ENCODE results near the gene HUWE1. TPM values are rescaled to one million over a fixed set of nuclear protein-coding genes. Genes with fewer than 3 reads are reported as not detected.
"Not testable (repeated sequence)": the region's sequence is repeated elsewhere in the genome, so short reads cannot be mapped to it uniquely, and the experiment has no call there.

HUWE1 gene
- total RNA-seq, 2 experiments from 2014 or later: 376 to 384 TPM

DNA sequence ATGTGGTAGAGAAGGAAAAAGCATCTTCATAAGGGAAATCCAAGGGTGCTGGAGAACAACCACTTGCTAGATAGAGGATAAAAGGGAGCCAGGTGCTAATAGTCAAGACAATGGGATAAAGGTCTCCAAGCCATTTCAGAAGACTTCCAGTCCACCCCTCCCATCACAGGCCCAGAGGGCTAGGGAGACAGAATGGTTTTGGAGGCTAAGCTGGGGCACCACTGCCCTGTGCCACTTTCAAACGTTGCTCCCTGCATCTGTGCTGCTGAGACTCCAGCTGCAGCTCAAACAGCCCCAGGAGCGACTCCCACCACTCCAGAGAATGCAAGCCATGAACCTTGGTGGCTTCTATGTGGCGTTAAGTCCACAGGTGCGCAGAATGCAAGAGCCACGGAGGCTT lies 38.4 kb upstream of the HUWE1 start:
- intact Hi-C loops (cut with micrococcal nuclease): no loop called here
- Mint-ChIP-seq H3K27ac (no peak overlapping the region), H3K36me3 (ENCODE audit: low read depth) (peaks cover 3% of the 10 kb centered on the region), H3K4me1 (ENCODE audit: low read depth) (peaks cover 24% of the 10 kb centered on the region), H3K9me3 (no peaks in the 10 kb centered on the region), H3K4me3 (no peak overlapping the region), H3K27me3 (no peaks in the 10 kb centered on the region)
- no peak for TF ChIP-seq CTCF (IDR thresholded peaks at IDR 0.05)
- POLR2A ChIA-PET: no interaction called here
- CTCF ChIA-PET: no interaction called here
- no peak for DNase-seq
- no peak for ATAC-seq

DNA sequence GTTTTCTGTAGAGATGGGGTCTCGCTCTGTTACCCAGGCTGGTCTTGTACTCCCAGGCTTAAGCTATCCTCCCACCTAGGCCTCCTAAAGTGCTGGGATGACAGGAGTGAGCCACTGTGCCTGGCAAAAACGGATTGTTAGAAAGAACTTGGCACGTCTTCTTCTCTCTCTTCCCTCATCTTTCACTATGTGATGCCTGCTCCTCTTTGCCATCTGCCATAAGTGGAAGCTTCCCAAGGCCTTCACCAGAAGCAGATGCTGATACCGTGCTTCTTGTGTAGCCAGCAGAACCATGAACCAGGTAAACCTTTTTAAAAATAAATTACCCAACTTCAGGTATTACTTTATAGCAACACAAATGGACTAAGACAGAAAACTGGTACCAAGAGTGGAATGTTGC lies 36.9 kb upstream of the HUWE1 start:
- H3K27me3 Mint-ChIP-seq: no peaks in the 10 kb centered on the region
- CTCF ChIA-PET: no interaction called here

GRCh38 chrX:53721610-53722009 lies 35.1 kb upstream of the HUWE1 start:
- ATAC-seq; DNase-seq; H3K4me3 Mint-ChIP-seq; intact Hi-C loops (cut with micrococcal nuclease); CTCF ChIA-PET; H3K36me3 Mint-ChIP-seq (ENCODE audit: low read depth); H3K27me3 Mint-ChIP-seq; H3K9me3 Mint-ChIP-seq; H3K27ac Mint-ChIP-seq; POLR2A ChIA-PET: not testable (repeated sequence)
- peaks cover 31% of the 10 kb centered on the region for H3K4me1 Mint-ChIP-seq (ENCODE audit: low read depth)

More for the DNA sequence above, 36.9 kb upstream of the HUWE1 start:
- peaks cover 27% of the 10 kb centered on the region for H3K4me1 Mint-ChIP-seq (ENCODE audit: low read depth)
- no peak overlapping the region for H3K27ac Mint-ChIP-seq
- DNase-seq: no peak
- no peak for ATAC-seq
- H3K36me3 Mint-ChIP-seq (ENCODE audit: low read depth): peaks cover 3% of the 10 kb centered on the region
- POLR2A ChIA-PET: no interaction called here
- H3K9me3 Mint-ChIP-seq: no peaks in the 10 kb centered on the region
- no peak for TF ChIP-seq CTCF (IDR thresholded peaks at IDR 0.05)
- H3K4me3 Mint-ChIP-seq: no peak overlapping the region
- intact Hi-C loops (cut with micrococcal nuclease): no loop called here

DNA sequence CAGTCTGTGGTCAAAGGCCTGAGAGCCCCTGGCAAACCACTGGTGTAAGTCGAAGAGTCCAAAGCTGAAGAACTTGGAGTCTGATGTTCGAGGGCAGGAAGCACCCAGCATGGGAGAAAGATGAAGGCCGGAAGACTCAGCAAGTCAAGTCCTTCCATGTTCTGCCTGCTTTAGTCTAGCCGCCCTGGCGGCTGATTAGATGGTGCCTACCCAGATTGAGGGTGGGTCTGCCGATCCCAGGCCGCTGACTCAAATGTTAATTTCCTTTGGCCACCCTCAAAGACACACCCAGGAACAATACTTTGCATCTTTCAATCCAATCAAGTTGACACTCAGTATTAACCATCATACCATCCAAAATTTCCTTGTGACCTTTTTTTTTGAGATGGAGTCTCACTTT lies 33.1 kb upstream of the HUWE1 start:
- POLR2A ChIA-PET; CTCF ChIA-PET; H3K36me3 Mint-ChIP-seq (ENCODE audit: low read depth); ATAC-seq; H3K9me3 Mint-ChIP-seq; intact Hi-C loops (cut with micrococcal nuclease); DNase-seq; H3K27me3 Mint-ChIP-seq: not testable (repeated sequence)
- peak overlapping the region; percentile 82 for H3K27ac Mint-ChIP-seq
- H3K4me3 Mint-ChIP-seq: peak overlapping the region; percentile 41
- peaks cover 36% of the 10 kb centered on the region for H3K4me1 Mint-ChIP-seq (ENCODE audit: low read depth)

DNA sequence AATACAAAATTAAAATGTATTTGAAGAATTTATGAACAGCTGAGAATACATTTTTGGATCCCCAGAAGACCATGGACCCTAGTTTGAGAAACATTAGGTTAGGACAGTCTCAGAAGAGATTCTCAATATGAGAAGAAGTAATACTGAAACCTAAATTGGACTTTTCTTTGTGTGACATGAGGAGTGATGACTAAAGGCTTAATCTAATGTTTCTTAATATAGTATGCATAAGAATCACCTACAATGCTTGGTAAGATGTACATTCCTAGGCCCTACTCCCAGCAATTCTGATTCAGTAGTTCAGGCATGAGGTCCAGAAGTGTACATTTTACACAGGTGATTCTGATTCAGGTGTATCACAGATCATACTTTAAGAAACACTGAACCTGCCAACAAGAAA lies 31.6 kb upstream of the HUWE1 start:
- CTCF ChIA-PET: no interaction called here
- Mint-ChIP-seq H3K9me3 (no peaks in the 10 kb centered on the region), H3K27ac (peak overlapping the region; percentile 97), H3K4me3 (peak overlapping the region; percentile 65), H3K4me1 (ENCODE audit: low read depth) (peaks cover 39% of the 10 kb centered on the region), H3K36me3 (ENCODE audit: low read depth) (peaks cover 8% of the 10 kb centered on the region), H3K27me3 (no peaks in the 10 kb centered on the region)
- intact Hi-C loops (cut with micrococcal nuclease): no loop called here
- DNase-seq: no peak
- no peak for TF ChIP-seq CTCF (IDR thresholded peaks at IDR 0.05)
- POLR2A ChIA-PET: interaction anchor here (4.7 to 5.9 kb wide), 3 partner anchors 14 to 35 kb away, joined by 52 to 58 read pairs (median 57); partner anchors contain the start of gene HUWE1
- ATAC-seq: no peak

DNA sequence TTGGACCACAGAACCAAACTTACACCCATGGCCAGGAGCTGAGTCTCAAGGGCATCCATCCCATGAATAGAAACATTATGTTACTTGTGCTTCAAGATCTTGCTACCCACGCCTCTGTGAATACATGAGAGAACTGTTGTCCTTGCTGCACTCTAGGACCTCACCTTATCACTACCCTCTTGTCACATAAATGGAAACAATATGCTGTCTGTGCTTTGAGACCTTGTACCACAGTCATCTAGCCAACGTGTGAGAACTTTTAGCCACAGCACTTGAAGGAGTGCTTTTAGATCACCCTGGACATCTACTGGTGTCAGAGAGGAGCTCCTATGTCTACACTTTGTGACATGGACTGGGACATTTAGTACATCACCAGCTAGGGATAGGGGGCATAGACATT lies 30.7 kb upstream of the HUWE1 start:
- peak; percentile 18 for ATAC-seq
- intact Hi-C loops (cut with micrococcal nuclease): no loop called here
- CTCF ChIA-PET: interaction anchor here (0.7 kb wide), 1 partner anchor 36 kb away, joined by 4 read pairs; no protein-coding TSS in a partner anchor

More for the DNA sequence above, 30.7 kb upstream of the HUWE1 start:
- Mint-ChIP-seq H3K4me3 (peak overlapping the region; percentile 90), H3K9me3 (no peaks in the 10 kb centered on the region), H3K27me3 (no peaks in the 10 kb centered on the region), H3K36me3 (ENCODE audit: low read depth) (peaks cover 8% of the 10 kb centered on the region), H3K27ac (peak overlapping the region; percentile 100), H3K4me1 (ENCODE audit: low read depth) (peaks cover 39% of the 10 kb centered on the region)
- DNase-seq: peak; percentile 28
- TF ChIP-seq CTCF (IDR thresholded peaks at IDR 0.05): no peak
- POLR2A ChIA-PET: interaction anchor here (1.1 to 5.9 kb wide), 4 partner anchors 15 to 36 kb away, joined by 3 to 58 read pairs (median 54); partner anchors contain the start of gene HUWE1
